Right atrium auricular region (tissue), 2 donors: ENCODE measurements around the gene C1QTNF3. TPM values are rescaled to one million over a fixed set of nuclear protein-coding genes. Genes with fewer than 3 reads are reported as not detected.

Source experiments
- DNase-seq: peaks from one replicate; pipeline ENCODE4 v3.0.0-alpha.2; 2019; ENCODE audit warnings: low spot score
- H3K27ac ChIP-seq, 2 donors: fragments of 200-600 bp; sonication (generic); 1 replicate in 1 of 2; 2 replicates in 1 of 2; pipeline ENCODE4 v1.5.1; 2016 to 2019
- H3K27me3 ChIP-seq, 2 donors: fragments of 200-600 bp; sonication (generic); one replicate each; pipeline versions ENCODE4 v1.5.1 to v1.6.0; 2017 to 2019
- H3K36me3 ChIP-seq: fragments of 200-600 bp; sonication (generic); one replicate; pipeline ENCODE4 v1.5.1; 2016
- H3K4me1 ChIP-seq, 2 donors: fragments of 200-600 bp; sonication (generic); one replicate each; pipeline versions ENCODE4 v1.5.1 to v1.6.0; 2017 to 2019
- H3K4me3 ChIP-seq, 2 donors: fragments of 200-600 bp; sonication (generic); 1 replicate in 1 of 2; 2 replicates in 1 of 2; pipeline ENCODE4 v1.5.1; 2017 to 2019; ENCODE audit warnings: mild to moderate bottlenecking in 1 of 2, moderate library complexity in 1 of 2
- H3K9me3 ChIP-seq, 2 donors: fragments of 200-600 bp; sonication (generic); one replicate each; pipeline ENCODE4 v1.5.1; 2019
- total RNA-seq, 2 donors: library from RNA; depleted of rRNA; stranded (reverse); fragments of >200 nt; gene quantifications; one replicate each; pipeline ENCODE4 v1.1.0, GENCODE V29; 2016
- TF ChIP-seq, protein P1 (sequence below), 2 donors: fragments of 200-600 bp; sonication (generic); IDR thresholded peaks; one replicate each; pipeline ENCODE4 v1.5.1; 2019; ENCODE audit warnings: antibody characterized with exemption in 2 of 2

Gene C1QTNF3
- total RNA-seq, 2 donors from 2014 or later: 1.2 to 2.0 TPM

DNA sequence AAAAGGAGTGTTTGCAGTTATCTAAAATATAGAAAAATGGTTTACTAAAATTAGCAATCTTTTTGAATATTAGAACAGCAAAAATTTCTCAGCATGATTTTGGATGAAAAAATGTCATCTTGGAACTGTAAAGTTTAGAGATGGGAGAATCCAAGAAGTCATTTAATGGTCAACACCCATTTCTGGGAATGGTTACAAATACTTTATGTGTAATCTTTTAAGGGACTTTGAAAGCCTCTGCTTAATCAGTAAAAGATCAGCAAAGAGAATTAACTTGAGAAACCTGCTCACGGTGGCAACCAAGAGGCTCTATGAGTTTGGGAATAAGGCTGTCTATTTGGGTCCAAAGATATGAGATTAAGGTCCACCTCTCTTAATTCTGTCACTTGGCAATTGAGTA is 13.0 kb downstream of the C1QTNF3 start:
- H3K4me1 ChIP-seq: no peaks in the 10 kb centered on the region
- H3K27ac ChIP-seq: no peak overlapping the region
- TF ChIP-seq, protein P1, sequence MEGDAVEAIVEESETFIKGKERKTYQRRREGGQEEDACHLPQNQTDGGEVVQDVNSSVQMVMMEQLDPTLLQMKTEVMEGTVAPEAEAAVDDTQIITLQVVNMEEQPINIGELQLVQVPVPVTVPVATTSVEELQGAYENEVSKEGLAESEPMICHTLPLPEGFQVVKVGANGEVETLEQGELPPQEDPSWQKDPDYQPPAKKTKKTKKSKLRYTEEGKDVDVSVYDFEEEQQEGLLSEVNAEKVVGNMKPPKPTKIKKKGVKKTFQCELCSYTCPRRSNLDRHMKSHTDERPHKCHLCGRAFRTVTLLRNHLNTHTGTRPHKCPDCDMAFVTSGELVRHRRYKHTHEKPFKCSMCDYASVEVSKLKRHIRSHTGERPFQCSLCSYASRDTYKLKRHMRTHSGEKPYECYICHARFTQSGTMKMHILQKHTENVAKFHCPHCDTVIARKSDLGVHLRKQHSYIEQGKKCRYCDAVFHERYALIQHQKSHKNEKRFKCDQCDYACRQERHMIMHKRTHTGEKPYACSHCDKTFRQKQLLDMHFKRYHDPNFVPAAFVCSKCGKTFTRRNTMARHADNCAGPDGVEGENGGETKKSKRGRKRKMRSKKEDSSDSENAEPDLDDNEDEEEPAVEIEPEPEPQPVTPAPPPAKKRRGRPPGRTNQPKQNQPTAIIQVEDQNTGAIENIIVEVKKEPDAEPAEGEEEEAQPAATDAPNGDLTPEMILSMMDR (IDR thresholded peaks at IDR 0.05): no peak
- DNase-seq: no peak
- H3K36me3 ChIP-seq: no peaks in the 10 kb centered on the region
- H3K4me3 ChIP-seq: no peak overlapping the region
- H3K27me3 ChIP-seq: no peaks in the 10 kb centered on the region
- H3K9me3 ChIP-seq: no peaks in the 10 kb centered on the region

DNA sequence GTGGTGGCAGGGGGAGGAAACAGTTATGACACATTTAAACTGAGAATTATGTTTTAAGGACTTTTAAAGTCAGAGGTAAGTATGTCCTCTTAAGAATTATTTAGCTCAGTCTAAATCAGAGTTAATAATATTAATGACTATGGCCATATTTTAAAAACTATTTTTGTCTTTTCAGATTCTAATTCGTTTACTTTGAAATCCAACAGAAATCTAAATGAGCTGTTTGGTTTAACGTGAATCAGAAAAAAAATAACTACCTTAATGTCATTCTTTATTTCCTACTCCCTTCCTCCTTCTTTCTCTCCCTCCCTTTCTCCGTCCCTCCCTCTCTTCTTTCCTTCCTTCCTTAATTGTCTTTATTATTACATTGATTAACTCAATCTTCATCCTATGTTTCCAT is 14.7 kb downstream of the C1QTNF3 start:
- H3K27ac ChIP-seq: no peak overlapping the region
- H3K36me3 ChIP-seq: no peaks in the 10 kb centered on the region
- no peak overlapping the region for H3K4me3 ChIP-seq
- no peak for DNase-seq
- H3K9me3 ChIP-seq: no peaks in the 10 kb centered on the region
- H3K4me1 ChIP-seq: no peaks in the 10 kb centered on the region
- no peaks in the 10 kb centered on the region for H3K27me3 ChIP-seq
- TF ChIP-seq, protein P1 (IDR thresholded peaks at IDR 0.05): no peak

DNA sequence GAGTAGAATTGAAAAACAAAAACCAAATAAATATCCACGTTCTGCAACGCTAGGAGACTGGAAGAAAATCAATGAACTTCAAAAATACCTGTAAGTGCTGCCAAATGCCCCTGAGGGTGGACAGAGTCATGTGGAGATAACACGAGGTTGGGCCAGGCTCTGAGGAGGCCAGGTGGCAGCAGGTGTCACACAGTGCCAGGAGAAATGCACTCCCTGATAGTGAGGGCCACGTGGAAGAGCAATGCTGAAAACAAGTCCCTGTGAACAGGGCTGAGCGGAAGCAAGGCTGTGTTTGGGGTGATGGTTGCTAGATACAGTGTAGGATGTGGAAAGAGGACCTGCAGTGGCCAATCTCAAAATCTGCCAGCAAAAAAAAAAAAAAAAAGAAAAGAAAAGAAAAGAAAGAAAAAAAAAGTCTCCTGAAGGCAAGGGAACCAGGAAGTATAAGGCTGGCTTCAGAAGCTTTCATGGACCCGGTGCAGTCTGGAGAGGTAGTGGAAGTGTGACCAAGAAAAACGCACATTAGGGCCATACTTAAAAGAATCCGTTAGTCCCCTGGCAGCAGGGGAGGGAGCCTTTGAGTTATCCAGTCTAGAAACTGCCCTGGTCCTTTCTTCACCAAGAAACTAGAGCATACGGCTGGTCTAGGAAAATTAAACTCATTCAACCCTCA is 16.8 kb downstream of the C1QTNF3 start:
- no peaks in the 10 kb centered on the region for H3K9me3 ChIP-seq
- no peak for DNase-seq
- TF ChIP-seq, protein P1 (IDR thresholded peaks at IDR 0.05): no peak
- no peaks in the 10 kb centered on the region for H3K27me3 ChIP-seq
- peaks cover 0 to 5% of the 10 kb centered on the region in 2 donors for H3K4me1 ChIP-seq
- no peak overlapping the region for H3K4me3 ChIP-seq
- H3K36me3 ChIP-seq: no peaks in the 10 kb centered on the region
- no peak overlapping the region for H3K27ac ChIP-seq

DNA sequence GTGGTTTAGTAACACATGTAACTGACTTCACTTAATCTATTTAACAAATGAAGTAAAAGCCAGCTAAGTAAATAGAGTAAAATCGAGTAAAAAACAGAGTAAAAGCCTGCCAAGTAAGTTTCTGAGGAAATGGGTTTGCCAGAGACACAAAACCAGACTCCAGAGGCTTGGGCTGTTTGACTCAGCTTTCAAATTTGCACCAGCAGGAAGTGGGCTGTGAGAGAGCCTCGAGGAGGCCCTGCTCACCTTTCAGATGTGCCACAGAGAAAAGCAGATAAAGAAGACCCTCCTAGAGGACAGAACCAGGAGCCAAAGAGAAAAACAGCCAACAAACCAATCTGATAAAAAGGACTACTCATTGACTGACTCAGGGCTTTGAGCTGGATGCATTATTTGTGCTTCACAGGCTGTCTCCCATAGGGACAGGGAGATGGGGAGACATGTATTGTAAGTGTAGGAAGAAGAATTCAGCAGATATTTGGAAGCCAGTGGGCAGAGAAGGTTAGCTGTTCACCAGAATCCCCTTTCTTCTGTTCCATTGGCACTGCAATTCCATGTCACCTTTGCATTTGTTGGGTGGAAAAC is 20.8 kb downstream of the C1QTNF3 start:
- TF ChIP-seq, protein P1 (IDR thresholded peaks at IDR 0.05): no peak
- no peaks in the 10 kb centered on the region for H3K27me3 ChIP-seq
- DNase-seq: no peak
- no peak overlapping the region for H3K27ac ChIP-seq
- H3K4me3 ChIP-seq: no peak overlapping the region
- H3K4me1 ChIP-seq: peaks cover 0 to 5% of the 10 kb centered on the region in 2 donors
- no peaks in the 10 kb centered on the region for H3K9me3 ChIP-seq
- H3K36me3 ChIP-seq: no peaks in the 10 kb centered on the region

DNA sequence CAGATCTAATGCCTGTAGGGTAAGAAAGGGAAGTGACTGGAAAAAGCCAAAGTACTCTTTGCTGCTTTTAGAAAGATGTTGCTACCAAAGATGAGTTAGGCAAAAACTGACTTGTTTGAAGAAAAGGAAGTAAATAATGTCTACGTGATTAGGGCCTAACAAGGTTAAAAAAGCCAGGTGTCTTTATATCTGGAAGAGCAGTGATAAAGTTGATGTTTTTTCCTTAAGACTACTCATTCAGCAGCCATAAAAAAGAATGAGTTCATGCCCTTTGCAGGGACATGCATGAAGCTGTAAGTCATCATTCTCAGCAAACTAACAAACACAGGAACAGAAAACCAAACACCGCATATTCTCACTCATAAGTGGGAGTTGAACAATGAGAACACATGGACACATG is 21.7 kb downstream of the C1QTNF3 start:
- Histone ChIP-seq H3K36me3 (no peaks in the 10 kb centered on the region), H3K4me1 (peaks cover 0 to 5% of the 10 kb centered on the region in 2 donors), H3K27ac (no peak overlapping the region), H3K4me3 (no peak overlapping the region), H3K9me3 (no peaks in the 10 kb centered on the region), H3K27me3 (no peaks in the 10 kb centered on the region)
- no peak for DNase-seq
- TF ChIP-seq, protein P1 (IDR thresholded peaks at IDR 0.05): no peak
